K562 (cell line): ENCODE results near the gene FGF22. TPM values are rescaled to one million over a fixed set of nuclear protein-coding genes. Genes with fewer than 3 reads are reported as not detected.

Experiments used
- CTCF ChIP-seq, 3 experiments: IDR thresholded peaks in 2 of 3; conservative IDR thresholded peaks in 1 of 3; 2 replicates each; pipeline ENCODE4 v1.5.1; 2011 to 2012; ENCODE audit warnings: low read length in 3 of 3, mild to moderate bottlenecking in 3 of 3, control low read depth in 2 of 3, improper control_type of control experiment in 1 of 3, inconsistent platforms in 1 of 3, low read depth in 1 of 3, mixed read lengths in 1 of 3, moderate library complexity in 1 of 3; ENCODE audit not compliant: insufficient read depth in 2 of 3
- ELF2 ChIP-seq: fragments of 250-450 bp; sonication (Bioruptor Pico); IDR thresholded peaks from 2 replicates; pipeline ENCODE4 v1.5.0; 2021; ENCODE audit warnings: mild to moderate bottlenecking
- EP400 ChIP-seq: fragments of 450-650 bp; IDR thresholded peaks from 2 replicates; pipeline ENCODE4 v1.6.1; 2017; ENCODE audit warnings: antibody characterized with exemption, mild to moderate bottlenecking, moderate library complexity
- FOXM1 ChIP-seq, 2 experiments: fragments of 450-650 bp in 1 of 2; sonication (generic) in 1 of 2; formaldehyde crosslinking in 1 of 2; IDR thresholded peaks; 2 replicates each; pipeline versions ENCODE4 v1.6.1 to v1.9.0; 2017 to 2022; ENCODE audit warnings: low read depth in 2 of 2, mild to moderate bottlenecking in 2 of 2, missing genetic modification reagents in 1 of 2, moderate library complexity in 1 of 2
- HMG20A ChIP-seq: fragments of 450-650 bp; formaldehyde crosslinking; conservative IDR thresholded peaks from 2 replicates; pipeline ENCODE4 v1.4.0; 2020; ENCODE audit warnings: mild to moderate bottlenecking, mixed read lengths
- HNRNPUL1 ChIP-seq: fragments of 200-400 bp; formaldehyde crosslinking; IDR thresholded peaks from 2 replicates; pipeline ENCODE4 v1.6.1; 2017; ENCODE audit warnings: low read length
- MAX ChIP-seq: sonication (generic); formaldehyde crosslinking; IDR thresholded peaks from 2 replicates; pipeline ENCODE4 v1.9.0; 2022; ENCODE audit warnings: mild to moderate bottlenecking, missing genetic modification reagents
- MXI1 ChIP-seq: IDR thresholded peaks from 2 replicates; pipeline ENCODE4 v1.6.1; 2011; ENCODE audit warnings: low read depth, mild to moderate bottlenecking, improper control_type of control experiment, low read length
- MYC ChIP-seq, 2 experiments: fragments of 250-450 bp in 1 of 2; sonication (Bioruptor Pico) in 1 of 2; IDR thresholded peaks; 2 replicates each; pipeline versions ENCODE4 v1.5.1 to v1.6.1; 2012 to 2021; ENCODE audit warnings: low read depth in 2 of 2, borderline replicate concordance in 1 of 2, improper control_type of control experiment in 1 of 2, low read length in 1 of 2, mild to moderate bottlenecking in 1 of 2, moderate library complexity in 1 of 2
- POLR2AphosphoS5 ChIP-seq: IDR thresholded peaks from 2 replicates; pipeline ENCODE4 v1.6.1; 2011; ENCODE audit warnings: mild to moderate bottlenecking, low read depth, low read length, moderate library complexity; ENCODE audit not compliant: control insufficient read depth, insufficient read depth
- PREB ChIP-seq: sonication (generic); formaldehyde crosslinking; IDR thresholded peaks from 2 replicates; pipeline ENCODE4 v1.8.1; 2023; ENCODE audit warnings: mild to moderate bottlenecking, missing genetic modification reagents
- SMAD4 ChIP-seq: fragments of 250-450 bp; sonication (Bioruptor Pico); conservative IDR thresholded peaks from 2 replicates; pipeline ENCODE4 v1.8.0; 2021; ENCODE audit warnings: inconsistent platforms, mild to moderate bottlenecking, moderate library complexity
- SMARCB1 ChIP-seq: IDR thresholded peaks from 2 replicates; pipeline ENCODE4 v1.6.1; 2011; ENCODE audit warnings: improper control_type of control experiment, low read depth; ENCODE audit not compliant: insufficient read length
- TRIM25 ChIP-seq: fragments of 450-650 bp; IDR thresholded peaks from 2 replicates; pipeline ENCODE4 v1.7.0; 2016; ENCODE audit warnings: borderline replicate concordance
- YY1 ChIP-seq, 3 experiments: IDR thresholded peaks; 2 replicates each; pipeline ENCODE4 v1.6.1; 2011; ENCODE audit warnings: low read length in 2 of 3, mild to moderate bottlenecking in 2 of 3, moderate library complexity in 2 of 3, borderline replicate concordance in 1 of 3, control low read depth in 1 of 3, low read depth in 1 of 3; ENCODE audit not compliant: insufficient read depth in 3 of 3, insufficient replicate concordance in 2 of 3, control insufficient read depth in 1 of 3, insufficient read length in 1 of 3; ENCODE audit errors: extremely low read depth in 1 of 3
- ZBTB7A ChIP-seq: IDR thresholded peaks from 2 replicates; pipeline ENCODE4 v1.6.1; 2011; ENCODE audit warnings: low read depth, mild to moderate bottlenecking, low read length, moderate library complexity, borderline replicate concordance; ENCODE audit not compliant: control insufficient read depth
- ZKSCAN3 ChIP-seq: fragments of 250-450 bp; sonication (Bioruptor Pico); IDR thresholded peaks from 2 replicates; pipeline ENCODE4 v1.4.0; 2020
- ZNF175 ChIP-seq: fragments of 200-800 bp; sonication (Bioruptor generic); IDR thresholded peaks from 2 replicates; pipeline ENCODE4 v1.6.1; 2016; ENCODE audit warnings: low read depth, mild to moderate bottlenecking, missing genetic modification characterization, missing compliant biosample characterization
- ZNF23 ChIP-seq: fragments of 250-450 bp; sonication (Bioruptor Pico); IDR thresholded peaks from 2 replicates; pipeline ENCODE4 v1.4.0; 2020; ENCODE audit warnings: mild to moderate bottlenecking
- ZNF282 ChIP-seq: sonication (generic); formaldehyde crosslinking; IDR thresholded peaks from 2 replicates; pipeline ENCODE4 v1.8.1; 2023; ENCODE audit warnings: missing genetic modification reagents
- ZNF431 ChIP-seq: sonication (generic); formaldehyde crosslinking; IDR thresholded peaks from 2 replicates; pipeline ENCODE4 v1.8.0; 2022; ENCODE audit warnings: mild to moderate bottlenecking, missing genetic modification reagents
- ZZZ3 ChIP-seq: fragments of 450-650 bp; IDR thresholded peaks from 2 replicates; pipeline ENCODE4 v1.6.1; 2016; ENCODE audit warnings: antibody characterized with exemption, mild to moderate bottlenecking, moderate library complexity
- polyA plus RNA-seq, 8 experiments: library from polyadenylated mRNA; depleted of rRNA in 4 of 8; stranded (reverse) in 5 of 8; unstranded in 3 of 8; fragments of >200 nt; fragmentation: Nextera tagmentation in 2 of 8; fragmentation: Illumina TruSeq in 1 of 8; extraction: Ambion mirVana in 2 of 8; extraction: Trizol in 1 of 8; gene quantifications; 2 replicates each; pipeline versions ENCODE4 v1.2.1 to v1.2.3, GENCODE V29; 2011 to 2014; ENCODE audit warnings: inconsistent platforms in 1 of 8, missing spikeins in 1 of 8
- total RNA-seq, 7 experiments: library from RNA; depleted of rRNA in 6 of 7; stranded (reverse); fragments of >200 nt in 6 of 7; fragmentation: Illumina TruSeq in 2 of 7; extraction: Trizol in 2 of 7; gene quantifications; 2 replicates each; pipeline versions ENCODE4 v1.2.1 to v1.2.3, GENCODE V29; 2011 to 2021; ENCODE audit warnings: low replicate concordance in 1 of 7

The FGF22 gene
- total and polyA plus RNA-seq, 9 of the 15 experiments (the other 6 are each of a cell fraction or from before 2014, with no cell fraction given): 0.14 to 2.2 (median 0.86) TPM; not detected in 4

GRCh38 chr19:632579-633067 lies 7.1 kb upstream of the FGF22 start (continued):
- TF ChIP-seq TRIM25: no peak
- TF ChIP-seq POLR2AphosphoS5: no peak
- TF ChIP-seq ELF2 (CRISPR knock-in tag): 0 out of 2 replicates have a peak, but pooled peaks have one; percentile 38
- no peak for TF ChIP-seq HMG20A
- TF ChIP-seq ZBTB7A: peak; percentile 63; the same call in 1 of the 2 replicates
- peak; percentile 62 for TF ChIP-seq EP400
- TF ChIP-seq ZKSCAN3 (CRISPR knock-in tag): no peak
- 0 out of 2 replicates have a peak, but pooled peaks have one; percentile 14 for TF ChIP-seq MXI1
- TF ChIP-seq ZNF23: no peak
- TF ChIP-seq MYC (IDR thresholded peaks at IDR 0.05; ENCODE audit: low read depth, low read length): 0 out of 2 replicates have a peak, but pooled peaks have one; percentile 31
- TF ChIP-seq MYC (CRISPR knock-in tag; IDR thresholded peaks at IDR 0.05; ENCODE audit: borderline replicate concordance, low read depth): no peak
- 0 out of 2 replicates have a peak, but pooled peaks have one; percentile 39 for TF ChIP-seq SMAD4
- no peak for TF ChIP-seq PREB (CRISPR knock-in tag)
- TF ChIP-seq ZNF175: no peak
- TF ChIP-seq FOXM1 (IDR thresholded peaks at IDR 0.05; ENCODE audit: low read depth): no peak
- TF ChIP-seq FOXM1 (CRISPR knock-in tag; IDR thresholded peaks at IDR 0.05; ENCODE audit: low read depth): no peak
- TF ChIP-seq ZZZ3: no peak
- TF ChIP-seq CTCF (IDR thresholded peaks at IDR 0.05 in 2 of 3, conservative IDR thresholded peaks at IDR 0.05 in 1 of 3; ENCODE audit: insufficient read depth in 2 of 3, low read depth in 1 of 3, low read length in 3 of 3): 0 out of 6 replicates have a peak, but pooled peaks of 1 of the 3 experiments have one; percentile 2
- no peak for TF ChIP-seq HNRNPUL1
- TF ChIP-seq ZNF431 (CRISPR knock-in tag): no peak
- TF ChIP-seq ZNF282 (CRISPR knock-in tag): no peak
- TF ChIP-seq SMARCB1: no peak
- TF ChIP-seq MAX: peak; percentile 79
- peak in 2 of 3 experiments; percentile 2 to 6 for TF ChIP-seq YY1 (IDR thresholded peaks at IDR 0.05; ENCODE audit: borderline replicate concordance in 1 of 3, control insufficient read depth in 1 of 3, extremely low read depth in 1 of 3, insufficient read depth in 3 of 3, insufficient read length in 1 of 3, insufficient replicate concordance in 2 of 3, low read depth in 1 of 3, low read length in 2 of 3)
